Stimulated activated naive B cell treated with anti-CD40 and anti-IgM and Interleukin-4, amounts not matched to agents 10 μg/mL and 1 μg/mL and 100 μg/mL, for 72 hours (primary cell): ENCODE data around the gene CES2.
A peak's percentile ranks its signal among the peaks of the same experiment; 100 is the strongest.
"Not testable (repeated sequence)": the region's sequence is repeated elsewhere in the genome, so short reads cannot be mapped to it uniquely, and the experiment has no call there.

Source experiments
- ATAC-seq, 2 donors: fragments of 150-1000 bp; cut with Tn5 transposase; replicated peaks; 2 replicates each; pipeline ENCODE4 v1.10.0; 2021; ENCODE audit warnings: moderate library complexity in 1 of 2
- DNase-seq: peaks from one replicate; pipeline ENCODE4 v3.0.0; 2021
- H3K27ac Mint-ChIP-seq: one replicate; pipeline ENCODE4 v1.8.0; 2022; ENCODE audit warnings: mild to moderate bottlenecking, mixed read lengths
- H3K27me3 Mint-ChIP-seq, 2 donors: one replicate each; pipeline ENCODE4 v1.8.0; 2022; ENCODE audit warnings: mixed read lengths in 2 of 2
- H3K36me3 Mint-ChIP-seq, 2 donors: one replicate each; pipeline ENCODE4 v1.8.0; 2022; ENCODE audit warnings: mixed read lengths in 2 of 2, mild to moderate bottlenecking in 1 of 2
- H3K4me1 Mint-ChIP-seq, 2 donors: one replicate each; pipeline ENCODE4 v1.8.0; 2022; ENCODE audit warnings: mixed read lengths in 2 of 2, mild to moderate bottlenecking in 1 of 2
- H3K4me3 Mint-ChIP-seq, 2 donors: one replicate each; pipeline ENCODE4 v1.8.0; 2022; ENCODE audit warnings: mild to moderate bottlenecking in 2 of 2, mixed read lengths in 2 of 2, moderate library complexity in 1 of 2
- H3K9me3 Mint-ChIP-seq, 2 donors: one replicate each; pipeline ENCODE4 v1.8.0; 2022; ENCODE audit warnings: mixed read lengths in 2 of 2, mild to moderate bottlenecking in 1 of 2

Gene CES2

DNA sequence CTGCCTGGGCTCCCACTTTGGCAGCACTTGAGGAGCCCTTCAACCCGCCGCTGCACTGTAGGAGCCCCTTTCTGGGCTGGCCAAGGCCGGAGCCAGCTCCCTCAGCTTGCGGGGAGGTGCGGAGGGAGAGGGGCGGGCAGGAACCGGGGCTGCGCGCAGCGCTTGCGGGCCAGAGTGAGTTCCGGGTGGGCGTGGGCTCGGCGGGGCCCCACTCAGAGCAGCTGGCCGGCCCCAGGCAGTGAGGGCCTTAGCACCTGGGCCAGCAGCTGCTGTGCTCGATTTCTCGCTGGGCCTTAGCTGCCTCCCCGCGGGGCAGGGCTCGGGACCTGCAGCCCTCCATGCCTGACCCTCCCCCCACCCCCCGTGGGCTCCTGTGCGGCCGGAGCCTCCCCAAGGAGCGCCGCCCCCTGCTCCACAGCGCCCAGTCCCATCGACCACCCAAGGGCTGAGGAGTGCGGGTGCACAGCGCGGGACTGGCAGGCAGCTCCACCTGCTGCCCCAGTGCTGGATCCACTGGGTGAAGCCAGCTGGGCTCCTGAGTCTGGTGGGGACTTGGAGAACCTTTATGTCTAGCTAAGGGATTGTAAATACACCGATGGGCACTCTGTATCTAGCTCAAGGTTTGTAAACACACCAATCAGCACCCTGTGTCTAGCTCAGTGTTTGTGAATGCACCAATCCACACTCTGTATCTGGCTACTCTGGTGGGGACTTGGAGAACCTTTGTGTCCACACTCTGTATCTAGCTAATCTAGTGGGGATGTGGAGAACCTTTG lies 39.0 kb downstream of the CES2 start:
- not testable (repeated sequence) for H3K4me3 Mint-ChIP-seq, ATAC-seq, DNase-seq, H3K4me1 Mint-ChIP-seq, H3K27ac Mint-ChIP-seq, H3K36me3 Mint-ChIP-seq, H3K9me3 Mint-ChIP-seq
- H3K27me3 Mint-ChIP-seq: peaks cover 8 to 24% of the 10 kb centered on the region in 2 donors

DNA sequence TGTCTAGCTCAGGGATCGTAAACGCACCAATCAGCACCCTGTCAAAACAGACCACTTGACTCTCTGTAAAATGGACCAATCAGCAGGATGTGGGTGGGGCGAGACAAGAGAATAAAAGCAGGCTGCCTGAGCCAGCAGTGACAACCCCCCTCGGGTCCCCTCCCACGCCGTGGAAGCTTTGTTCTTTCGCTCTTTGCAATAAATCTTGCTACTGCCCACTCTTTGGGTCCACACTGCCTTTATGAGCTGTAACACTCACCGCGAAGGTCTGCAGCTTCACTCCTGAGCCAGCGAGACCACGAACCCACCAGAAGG lies 39.6 kb downstream of the CES2 start:
- not testable (repeated sequence) for H3K36me3 Mint-ChIP-seq, H3K27ac Mint-ChIP-seq, H3K9me3 Mint-ChIP-seq, H3K4me3 Mint-ChIP-seq, ATAC-seq, H3K4me1 Mint-ChIP-seq, DNase-seq
- H3K27me3 Mint-ChIP-seq: peaks cover 8 to 24% of the 10 kb centered on the region in 2 donors

DNA sequence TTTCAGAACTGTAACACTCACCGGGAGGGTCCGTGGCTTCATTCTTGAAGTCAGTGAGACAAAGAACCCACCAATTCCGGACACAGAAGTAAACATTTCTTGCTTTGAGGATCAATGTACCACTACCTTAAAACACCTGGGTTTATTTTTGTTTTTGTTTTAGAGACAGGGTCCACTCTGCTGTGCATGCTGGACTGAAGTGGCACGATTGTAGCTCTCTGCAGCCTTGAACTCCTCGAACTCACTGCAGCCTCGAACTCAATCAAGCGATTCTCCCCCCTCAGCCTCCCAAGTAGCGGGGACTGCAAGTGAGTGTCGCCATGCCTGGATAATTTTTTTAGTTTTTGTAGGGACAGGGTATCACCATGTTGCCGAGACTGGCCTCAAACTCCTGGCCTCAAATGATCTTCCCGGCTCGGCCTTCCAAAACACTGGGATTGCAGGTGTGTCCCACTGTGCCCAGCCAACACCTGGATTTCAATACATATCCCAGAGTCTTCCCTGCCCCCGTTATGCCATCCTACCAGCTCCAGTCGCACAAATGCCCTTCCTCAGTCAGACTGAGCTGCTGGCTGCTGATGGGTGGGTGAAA lies 40.1 kb downstream of the CES2 start:
- Mint-ChIP-seq H3K4me3 (no peak overlapping the region), H3K27me3 (peaks cover 8 to 24% of the 10 kb centered on the region in 2 donors), H3K4me1 (peaks cover 5 to 10% of the 10 kb centered on the region in 2 donors), H3K36me3 (no peaks in the 10 kb centered on the region), H3K27ac (no peak overlapping the region), H3K9me3 (no peaks in the 10 kb centered on the region)
- DNase-seq (no peak), ATAC-seq (no peak)

DNA sequence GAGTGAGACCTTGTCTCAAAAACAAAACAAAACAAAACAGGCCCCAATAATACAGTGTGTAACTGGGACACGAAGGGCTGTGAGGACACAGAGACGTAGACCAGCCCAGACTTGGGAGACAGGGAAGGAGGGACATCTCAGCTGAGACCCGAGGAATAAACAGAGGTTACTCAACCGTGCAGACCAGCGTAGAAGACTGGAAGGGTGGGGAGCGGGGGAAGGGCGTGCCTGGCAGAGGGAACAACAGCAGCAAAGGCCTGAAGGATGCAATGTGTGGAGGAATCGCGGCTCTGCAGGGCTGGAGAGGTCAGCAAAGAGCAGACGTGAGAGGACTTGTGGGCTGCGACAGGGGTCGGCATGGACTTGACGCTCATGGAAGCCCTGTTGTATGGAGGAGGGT lies 41.4 kb downstream of the CES2 start:
- Mint-ChIP-seq H3K36me3 (no peaks in the 10 kb centered on the region), H3K4me3 (no peak overlapping the region), H3K27ac (no peak overlapping the region), H3K4me1 (peaks cover 5 to 10% of the 10 kb centered on the region in 2 donors), H3K27me3 (peaks cover 8 to 24% of the 10 kb centered on the region in 2 donors), H3K9me3 (no peaks in the 10 kb centered on the region)
- DNase-seq: no peak
- ATAC-seq: no peak

DNA sequence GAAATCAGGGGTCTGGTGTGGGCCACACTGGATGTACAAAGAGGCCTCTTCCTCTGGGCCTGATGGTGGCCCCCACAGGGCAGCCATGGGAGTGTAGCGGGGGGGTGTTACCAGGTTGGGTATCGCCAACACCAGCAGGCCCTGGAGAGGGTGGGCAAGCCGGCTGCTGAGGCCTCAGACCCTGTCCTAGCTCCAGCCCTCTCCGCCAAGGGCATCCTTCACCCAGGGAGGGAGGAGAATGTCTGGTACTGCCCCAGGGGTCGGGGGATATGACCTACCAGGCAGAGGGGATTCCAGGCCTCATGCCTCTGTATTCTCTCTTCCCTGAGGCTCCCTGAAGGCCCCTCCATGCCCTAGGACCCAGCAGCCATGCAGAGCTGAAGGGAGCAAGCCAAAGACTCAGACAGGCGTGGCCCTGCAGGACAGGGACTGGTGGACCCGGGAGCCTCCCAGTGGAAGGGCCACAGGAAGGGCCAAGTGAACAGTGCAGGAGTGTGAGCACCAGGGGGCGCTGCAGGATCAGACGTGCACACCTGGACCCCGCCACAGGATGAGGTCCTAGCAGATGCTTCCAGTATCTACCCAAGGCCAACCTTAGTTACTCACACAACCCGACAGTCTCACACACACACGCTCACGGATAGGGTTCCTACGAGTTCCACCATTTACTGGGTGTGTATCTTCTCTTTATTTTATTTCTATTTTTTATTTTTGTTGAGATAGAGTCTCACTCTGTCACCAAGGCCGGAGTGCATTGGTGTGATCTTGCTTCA lies 42.2 kb downstream of the CES2 start:
- H3K36me3 Mint-ChIP-seq: no peaks in the 10 kb centered on the region
- H3K4me3 Mint-ChIP-seq: no peak overlapping the region
- peaks cover 8 to 24% of the 10 kb centered on the region in 2 donors for H3K27me3 Mint-ChIP-seq
- ATAC-seq (peak; percentile 99), DNase-seq (peak; percentile 71)
- no peaks in the 10 kb centered on the region for H3K9me3 Mint-ChIP-seq
- peaks cover 5 to 10% of the 10 kb centered on the region in 2 donors for H3K4me1 Mint-ChIP-seq
- H3K27ac Mint-ChIP-seq: no peak overlapping the region

DNA sequence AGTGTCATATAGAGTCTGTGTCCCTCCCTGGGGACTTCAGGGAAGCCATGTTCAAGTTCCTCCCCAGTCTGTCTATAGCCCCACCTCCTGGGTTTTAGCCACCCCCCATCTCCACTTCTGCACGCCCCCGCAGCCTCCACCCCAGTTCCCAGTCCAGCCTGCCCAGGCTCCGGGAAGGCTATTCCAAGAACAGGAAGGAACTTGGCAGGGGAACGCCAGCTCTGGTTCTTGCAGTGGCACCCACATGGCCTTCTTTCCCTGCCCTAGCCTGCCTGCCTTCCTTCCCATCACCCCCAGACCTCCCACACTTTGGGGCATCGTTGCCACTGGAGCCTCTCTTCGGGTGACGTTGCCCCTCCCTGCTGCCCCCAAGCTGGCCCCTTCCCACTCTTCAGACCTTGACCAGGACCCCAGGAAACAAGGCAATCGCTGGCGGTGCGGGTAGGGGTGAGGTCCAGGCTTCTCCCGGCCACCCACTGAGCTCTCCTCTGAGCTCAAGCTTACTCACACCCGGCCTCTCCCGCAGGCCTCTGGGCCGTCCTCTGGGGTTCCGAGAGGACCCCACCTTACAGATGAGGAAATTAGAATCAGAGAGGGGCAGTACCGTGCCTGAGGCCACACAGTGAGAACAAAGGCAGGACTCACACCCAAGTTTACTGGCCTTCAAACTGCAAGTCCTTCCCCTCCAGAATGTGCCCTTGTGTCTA lies 43.8 kb downstream of the CES2 start:
- no peak overlapping the region for H3K4me3 Mint-ChIP-seq
- DNase-seq: no peak
- H3K36me3 Mint-ChIP-seq: no peaks in the 10 kb centered on the region
- H3K9me3 Mint-ChIP-seq: no peaks in the 10 kb centered on the region
- H3K4me1 Mint-ChIP-seq: peaks cover 5 to 10% of the 10 kb centered on the region in 2 donors
- no peak for ATAC-seq
- peaks cover 8 to 15% of the 10 kb centered on the region in 2 donors for H3K27me3 Mint-ChIP-seq
- no peak overlapping the region for H3K27ac Mint-ChIP-seq

DNA sequence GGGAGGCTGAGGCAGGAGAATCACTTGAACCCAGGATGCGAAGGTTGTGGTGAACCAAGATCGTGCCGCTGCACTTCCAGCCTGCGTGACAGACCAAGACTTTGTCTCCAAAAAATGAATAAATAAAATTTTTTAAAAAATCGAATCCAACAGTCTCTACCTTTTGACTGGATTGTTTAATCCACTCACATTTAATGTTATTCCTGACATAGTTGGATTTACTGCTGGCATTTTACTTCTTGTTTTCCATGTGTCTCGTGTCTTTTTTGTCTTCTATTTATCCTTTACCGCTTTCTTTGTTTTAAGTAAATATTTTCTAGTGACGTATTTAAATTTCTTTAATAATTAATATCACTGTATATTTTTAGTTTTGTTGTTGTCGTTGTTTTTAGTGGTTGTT lies 47.7 kb downstream of the CES2 start:
- Mint-ChIP-seq H3K4me1 (no peaks in the 10 kb centered on the region), H3K4me3 (no peak overlapping the region), H3K36me3 (no peaks in the 10 kb centered on the region), H3K9me3 (no peaks in the 10 kb centered on the region), H3K27ac (no peak overlapping the region), H3K27me3 (peaks cover 0 to 7% of the 10 kb centered on the region in 2 donors)
- ATAC-seq (no peak), DNase-seq (no peak)

DNA sequence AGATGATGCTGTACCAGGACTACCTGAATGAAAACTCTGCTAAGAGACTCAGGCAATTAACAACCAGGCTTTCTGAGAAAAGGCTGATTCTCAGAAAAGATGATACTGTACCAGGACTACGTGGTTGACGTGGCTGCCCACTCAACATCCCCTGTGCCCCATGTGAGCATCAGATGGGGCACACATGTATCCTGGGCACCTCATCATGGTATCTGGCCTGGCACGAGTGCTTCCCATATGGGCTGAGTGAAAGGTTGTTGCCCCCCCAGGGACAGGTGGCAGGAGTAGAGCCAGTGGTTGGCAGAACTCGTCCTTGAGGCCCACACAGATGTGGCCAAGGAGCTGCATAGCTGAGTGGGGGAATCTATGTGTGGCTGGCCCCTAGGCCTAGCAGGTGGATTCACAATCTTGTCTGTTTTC lies 49.6 kb downstream of the CES2 start:
- Mint-ChIP-seq H3K4me1 (no peaks in the 10 kb centered on the region), H3K27me3 (peaks cover 0 to 9% of the 10 kb centered on the region in 2 donors), H3K4me3 (no peak overlapping the region), H3K36me3 (no peaks in the 10 kb centered on the region), H3K9me3 (no peaks in the 10 kb centered on the region), H3K27ac (peak overlapping the region; percentile 31)
- no peak for DNase-seq
- peak; percentile 72 to 80 for ATAC-seq

DNA sequence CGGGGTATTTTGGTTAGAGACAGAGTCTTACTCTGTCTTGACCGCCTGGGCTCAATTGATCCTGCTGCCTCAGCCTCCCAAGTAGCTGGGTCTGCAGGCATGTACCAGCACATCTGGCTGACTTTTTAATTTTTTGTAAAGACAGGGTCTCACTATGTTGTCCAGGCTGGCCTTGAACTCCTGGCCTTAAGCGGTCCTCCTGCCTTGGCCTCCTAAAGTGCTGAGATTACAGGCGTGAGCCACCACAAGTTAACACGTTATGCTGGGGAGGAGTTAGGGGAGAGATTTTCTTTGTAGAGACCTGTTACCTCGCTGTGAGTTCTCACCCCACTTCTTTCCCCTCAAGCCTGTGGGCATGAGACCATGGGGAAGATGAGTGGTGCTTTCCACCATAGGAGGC lies 51.2 kb downstream of the CES2 start:
- Mint-ChIP-seq H3K27ac (no peak overlapping the region), H3K4me1 (no peaks in the 10 kb centered on the region), H3K4me3 (no peak overlapping the region), H3K27me3 (peaks cover 0 to 9% of the 10 kb centered on the region in 2 donors), H3K9me3 (no peaks in the 10 kb centered on the region), H3K36me3 (no peaks in the 10 kb centered on the region)
- ATAC-seq: no peak
- no peak for DNase-seq

DNA sequence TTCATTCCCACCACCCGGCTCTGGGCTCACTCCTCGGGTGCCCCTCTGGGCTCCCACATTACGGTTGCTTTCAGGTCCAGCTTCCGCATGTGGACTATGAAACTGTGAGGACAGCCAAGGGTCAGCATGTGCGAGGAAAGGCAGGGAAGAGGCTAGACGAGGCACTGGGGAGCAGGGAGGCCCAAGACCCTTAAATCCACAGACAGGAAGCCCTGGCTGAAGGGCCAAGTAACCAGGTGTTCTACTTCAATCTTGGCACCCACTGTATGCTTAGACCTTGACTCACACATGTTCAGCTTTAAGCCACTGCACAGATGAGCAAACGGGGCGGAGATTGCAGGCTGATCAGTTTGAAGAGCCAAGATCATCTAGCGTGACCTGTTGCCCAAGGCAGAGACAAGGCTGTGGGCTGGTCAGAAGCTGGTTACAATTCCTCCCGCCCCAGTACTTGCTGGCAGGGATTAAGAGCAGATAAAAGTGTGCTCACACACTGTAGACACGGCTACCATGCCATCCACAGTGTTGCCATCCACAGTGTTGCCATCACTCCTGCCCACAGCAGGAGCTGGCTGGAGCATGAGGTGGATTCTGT lies 53.0 kb downstream of the CES2 start, which contains the start of gene CES4A:
Gene CES4A, plus strand, starts transcription at position 393 of the 592 bp plus-strand sequence. Its CDS starts 184 bp downstream, at position 577.
- Mint-ChIP-seq H3K27ac (no peak within 1 kb of the TSS), H3K27me3 (peaks cover 0 to 9% of the 10 kb centered on the region in 2 donors), H3K4me1 (no peaks in the 10 kb centered on the region), H3K36me3 (no peaks in the 10 kb centered on the region), H3K4me3 (no peak within 1 kb of the TSS), H3K9me3 (no peaks in the 10 kb centered on the region)
- ATAC-seq (no peak), DNase-seq (no peak)

DNA sequence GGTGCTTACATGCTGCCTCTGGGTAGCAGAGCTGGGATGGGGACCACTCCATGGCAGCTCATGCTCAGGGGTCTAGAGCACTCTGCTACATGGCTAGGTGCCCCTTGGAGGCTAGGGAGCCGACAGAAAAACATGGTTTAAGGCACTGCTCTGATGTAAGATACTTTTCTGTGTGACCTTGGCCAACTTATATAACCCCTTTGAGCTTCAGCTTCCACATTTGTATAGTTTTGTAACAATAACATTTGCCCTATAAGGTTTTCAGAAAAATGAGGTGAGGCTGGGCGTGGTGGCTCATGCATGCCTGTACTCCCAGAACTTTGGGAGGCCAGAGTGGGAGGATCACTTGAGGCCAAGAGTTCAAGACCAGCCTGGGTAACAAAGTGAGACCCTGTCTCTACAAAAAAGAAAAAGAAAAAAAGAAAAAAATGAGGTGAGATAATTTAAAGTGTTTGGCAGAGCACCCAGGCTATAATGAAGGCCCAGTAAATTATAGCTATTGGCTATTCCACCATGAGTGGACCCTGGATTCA lies 56.3 kb downstream of the CES2 start:
- H3K36me3 Mint-ChIP-seq: no peaks in the 10 kb centered on the region

DNA sequence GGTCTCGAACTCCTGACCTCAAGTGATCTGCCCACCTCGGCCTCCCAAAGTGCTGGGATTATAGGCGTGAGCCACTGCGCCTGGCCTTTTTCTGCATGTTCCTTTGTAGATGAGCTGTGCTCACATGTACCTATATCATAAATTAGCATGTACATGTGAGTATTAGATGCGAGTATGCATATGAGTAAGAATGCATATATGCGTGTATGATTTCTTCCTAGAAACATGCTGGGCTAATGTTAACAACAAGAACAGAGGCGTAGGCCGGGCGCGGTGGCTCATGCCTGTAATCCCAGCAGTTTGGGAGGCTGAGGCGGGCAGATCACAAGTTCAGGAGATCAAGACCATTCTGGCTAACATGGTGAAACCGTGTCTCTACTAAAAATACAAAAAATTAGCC lies 58.2 kb downstream of the CES2 start:
- DNase-seq, H3K4me1 Mint-ChIP-seq, ATAC-seq, H3K27ac Mint-ChIP-seq, H3K27me3 Mint-ChIP-seq, H3K36me3 Mint-ChIP-seq, H3K4me3 Mint-ChIP-seq, H3K9me3 Mint-ChIP-seq: not testable (repeated sequence)

More for the DNA sequence above, 56.3 kb downstream of the CES2 start:
- no peak overlapping the region for H3K27ac Mint-ChIP-seq
- H3K9me3 Mint-ChIP-seq: no peaks in the 10 kb centered on the region
- H3K4me3 Mint-ChIP-seq: no peak overlapping the region
- no peak for DNase-seq
- ATAC-seq: no peak
- H3K4me1 Mint-ChIP-seq: no peaks in the 10 kb centered on the region
- peaks cover 0 to 9% of the 10 kb centered on the region in 2 donors for H3K27me3 Mint-ChIP-seq
